ENCODE data around the gene CARD6. TPM values are rescaled to one million over a fixed set of nuclear protein-coding genes. Genes with fewer than 3 reads are reported as not detected.
"Not testable (repeated sequence)": the region's sequence is repeated elsewhere in the genome, so short reads cannot be mapped to it uniquely, and the experiment has no call there.

The CARD6 gene
- total RNA-seq, 1 donor from 2014 or later = 8.2 TPM

DNA sequence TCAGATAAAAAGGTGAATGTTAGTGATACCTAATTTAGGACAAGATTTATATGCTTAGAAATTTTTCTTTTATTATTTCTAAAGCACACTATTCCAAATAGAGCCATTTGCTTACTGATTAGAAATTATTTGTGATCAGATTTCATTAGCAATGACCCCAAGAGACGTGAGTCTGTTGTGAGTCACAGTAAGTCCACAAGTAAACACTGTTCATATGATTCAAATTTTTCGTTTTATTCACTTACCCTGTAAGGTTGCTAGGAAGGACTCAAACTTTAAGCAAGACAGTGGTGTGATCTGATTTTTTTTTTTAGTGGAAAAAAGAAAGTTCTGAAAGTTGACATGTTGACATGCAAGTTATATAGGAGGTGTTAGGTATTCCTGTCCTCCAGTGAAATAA lies 1.2 kb downstream of the CARD6 start:
- no peak for DNase-seq (ENCODE audit: low spot score in 2 of 2)
- H3K27ac ChIP-seq = no peak overlapping the region
- intact Hi-C loops (cut with DNase I) = loop anchor here (5.0 kb wide), 1 partner anchor 35 kb away; no protein-coding TSS in a partner anchor
- H3K36me3 ChIP-seq = no peaks in the 10 kb centered on the region
- H3K4me3 ChIP-seq = peak overlapping the region; percentile 46 to 59
- no peaks in the 10 kb centered on the region for H3K4me1 ChIP-seq
- H3K9me3 ChIP-seq = no peaks in the 10 kb centered on the region
- no peaks in the 10 kb centered on the region for H3K27me3 ChIP-seq
- TF ChIP-seq, protein P1, sequence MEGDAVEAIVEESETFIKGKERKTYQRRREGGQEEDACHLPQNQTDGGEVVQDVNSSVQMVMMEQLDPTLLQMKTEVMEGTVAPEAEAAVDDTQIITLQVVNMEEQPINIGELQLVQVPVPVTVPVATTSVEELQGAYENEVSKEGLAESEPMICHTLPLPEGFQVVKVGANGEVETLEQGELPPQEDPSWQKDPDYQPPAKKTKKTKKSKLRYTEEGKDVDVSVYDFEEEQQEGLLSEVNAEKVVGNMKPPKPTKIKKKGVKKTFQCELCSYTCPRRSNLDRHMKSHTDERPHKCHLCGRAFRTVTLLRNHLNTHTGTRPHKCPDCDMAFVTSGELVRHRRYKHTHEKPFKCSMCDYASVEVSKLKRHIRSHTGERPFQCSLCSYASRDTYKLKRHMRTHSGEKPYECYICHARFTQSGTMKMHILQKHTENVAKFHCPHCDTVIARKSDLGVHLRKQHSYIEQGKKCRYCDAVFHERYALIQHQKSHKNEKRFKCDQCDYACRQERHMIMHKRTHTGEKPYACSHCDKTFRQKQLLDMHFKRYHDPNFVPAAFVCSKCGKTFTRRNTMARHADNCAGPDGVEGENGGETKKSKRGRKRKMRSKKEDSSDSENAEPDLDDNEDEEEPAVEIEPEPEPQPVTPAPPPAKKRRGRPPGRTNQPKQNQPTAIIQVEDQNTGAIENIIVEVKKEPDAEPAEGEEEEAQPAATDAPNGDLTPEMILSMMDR (IDR thresholded peaks at IDR 0.05) = no peak

DNA sequence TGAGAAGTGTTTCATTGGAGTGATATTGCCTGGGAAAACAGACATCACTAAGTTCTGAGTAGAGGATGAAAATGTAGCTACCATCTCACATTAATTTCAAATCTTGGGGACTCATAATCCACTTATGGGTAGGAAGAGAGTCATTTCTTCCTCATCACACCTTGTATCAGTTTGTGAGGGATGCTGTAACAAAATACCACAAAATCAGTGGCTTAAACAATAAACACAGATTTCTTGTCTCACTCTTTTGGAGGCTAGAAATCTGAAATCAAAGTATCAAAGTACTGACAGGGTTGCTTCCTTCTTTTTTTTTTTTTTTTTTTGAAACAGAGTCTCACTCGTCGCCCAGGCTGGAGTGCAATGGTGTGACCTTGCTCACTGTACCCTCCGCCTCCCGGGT lies 3.4 kb downstream of the CARD6 start:
- Histone ChIP-seq H3K4me1 (no peaks in the 10 kb centered on the region), H3K4me3 (no peak overlapping the region), H3K27ac (no peak overlapping the region), H3K36me3 (no peaks in the 10 kb centered on the region), H3K9me3 (no peaks in the 10 kb centered on the region), H3K27me3 (no peaks in the 10 kb centered on the region)
- intact Hi-C loops (cut with DNase I) = loop anchor here (5.0 kb wide), 1 partner anchor 33 kb away; no protein-coding TSS in a partner anchor
- TF ChIP-seq, protein P1 (IDR thresholded peaks at IDR 0.05) = no peak
- DNase-seq (ENCODE audit: low spot score in 2 of 2) = no peak

DNA sequence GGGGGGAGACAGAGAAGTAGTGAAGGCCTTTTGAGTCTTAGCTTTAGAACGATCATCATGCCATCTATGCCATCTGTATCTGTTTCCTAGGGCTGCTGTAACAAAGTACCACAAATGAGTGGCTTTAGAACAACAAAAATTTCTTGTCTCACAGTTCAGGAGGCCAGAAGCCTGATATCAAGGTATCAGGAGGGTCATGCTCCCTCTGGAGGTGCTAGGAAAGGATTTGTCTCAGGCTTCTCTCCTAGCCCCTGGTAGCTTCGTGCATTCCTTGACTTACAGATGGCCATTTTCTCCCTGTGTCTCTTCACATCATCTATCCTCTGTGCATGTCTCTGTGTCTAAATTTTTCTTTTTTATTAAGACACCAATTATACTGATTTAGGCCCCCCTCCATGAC lies 5.2 kb downstream of the CARD6 start:
- DNase-seq (ENCODE audit: low spot score in 2 of 2) = no peak

DNA sequence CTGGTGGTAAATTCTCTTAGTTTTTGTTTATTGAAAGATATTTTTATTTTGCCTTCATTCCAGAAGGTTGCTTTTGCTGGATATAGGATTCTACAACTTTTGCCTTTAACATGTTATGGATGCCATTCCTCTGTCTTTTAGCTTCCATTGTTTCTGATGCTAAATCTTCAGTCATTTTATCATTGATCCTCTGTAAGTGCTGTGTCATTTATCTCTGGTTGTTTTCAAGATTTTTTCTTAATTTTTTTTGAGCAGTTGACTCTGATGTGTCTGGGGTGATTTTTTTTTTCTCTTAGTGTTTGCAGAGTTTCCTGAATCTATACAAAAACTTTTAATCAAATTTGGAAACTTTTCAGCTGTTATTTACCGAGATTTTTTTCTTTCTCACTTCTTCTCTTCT lies 6.4 kb downstream of the CARD6 start:
- TF ChIP-seq, protein P1 (IDR thresholded peaks at IDR 0.05) = no peak
- Histone ChIP-seq H3K4me3 (no peak overlapping the region), H3K4me1 (no peaks in the 10 kb centered on the region), H3K27me3 (no peaks in the 10 kb centered on the region), H3K36me3 (peaks cover 0 to 6% of the 10 kb centered on the region in 2 donors), H3K27ac (no peak overlapping the region), H3K9me3 (no peaks in the 10 kb centered on the region)
- intact Hi-C loops (cut with DNase I) = no loop called here
- no peak for DNase-seq (ENCODE audit: low spot score in 2 of 2)

More for the DNA sequence above, 5.2 kb downstream of the CARD6 start:
- TF ChIP-seq, protein P1 (IDR thresholded peaks at IDR 0.05) = no peak
- H3K4me1 ChIP-seq = no peaks in the 10 kb centered on the region
- intact Hi-C loops (cut with DNase I) = no loop called here
- H3K9me3 ChIP-seq = no peaks in the 10 kb centered on the region
- H3K4me3 ChIP-seq = no peak overlapping the region
- H3K27me3 ChIP-seq = no peaks in the 10 kb centered on the region
- H3K36me3 ChIP-seq = no peaks in the 10 kb centered on the region
- H3K27ac ChIP-seq = no peak overlapping the region

DNA sequence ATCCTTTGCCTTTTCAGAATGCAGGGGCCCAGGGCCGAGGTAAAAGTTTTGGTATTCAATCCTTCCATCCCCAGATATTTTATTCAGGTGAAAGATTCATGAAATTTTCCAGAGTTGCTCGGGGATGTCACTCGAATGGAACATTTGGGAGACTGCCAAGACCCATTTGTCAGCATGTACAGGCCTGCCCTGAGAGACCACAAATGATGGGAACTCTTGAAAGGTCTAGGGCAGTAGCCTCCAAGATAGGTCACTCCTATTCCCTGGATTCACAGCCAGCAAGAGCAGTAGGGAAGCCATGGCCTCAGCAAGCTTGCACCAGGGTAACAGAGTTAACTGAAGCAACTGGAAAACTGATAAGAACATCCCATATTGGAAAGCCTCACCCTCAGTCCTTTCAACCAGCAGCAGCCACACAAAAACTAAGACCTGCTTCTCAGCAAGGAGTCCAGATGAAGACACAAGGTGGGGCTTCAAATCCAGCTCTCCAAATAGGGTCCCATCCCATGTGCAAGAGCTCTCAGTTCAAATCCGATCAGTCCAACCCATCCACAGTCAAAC lies 12.5 kb downstream of the CARD6 start:
- intact Hi-C loops (cut with DNase I) = no loop called here
- Histone ChIP-seq H3K4me1 (no peaks in the 10 kb centered on the region), H3K27me3 (no peaks in the 10 kb centered on the region), H3K27ac (no peak overlapping the region), H3K4me3 (no peak overlapping the region), H3K36me3 (peaks cover 0 to 7% of the 10 kb centered on the region in 2 donors), H3K9me3 (no peaks in the 10 kb centered on the region)
- DNase-seq (ENCODE audit: low spot score in 2 of 2) = no peak
- TF ChIP-seq, protein P1 (IDR thresholded peaks at IDR 0.05) = no peak

DNA sequence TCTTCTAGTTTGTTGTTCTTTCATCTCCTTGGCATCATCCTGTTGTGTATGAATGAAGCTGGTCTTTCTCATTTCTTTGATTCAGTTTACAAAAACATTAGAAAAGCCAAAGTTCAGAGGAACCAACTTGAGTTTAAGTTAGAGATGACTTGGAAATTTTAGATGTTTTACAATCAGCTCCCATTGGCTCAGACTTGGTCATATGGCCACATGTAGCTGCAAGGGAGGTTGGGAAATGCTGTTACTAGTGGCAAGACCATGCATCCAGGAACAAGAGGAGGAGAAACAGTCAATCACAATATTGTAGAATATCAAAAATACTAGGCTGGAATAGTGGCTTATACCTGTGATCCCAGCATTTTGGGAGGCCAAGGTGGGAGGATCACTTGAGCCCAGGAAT lies 19.5 kb downstream of the CARD6 start:
- H3K4me1 ChIP-seq = no peaks in the 10 kb centered on the region

DNA sequence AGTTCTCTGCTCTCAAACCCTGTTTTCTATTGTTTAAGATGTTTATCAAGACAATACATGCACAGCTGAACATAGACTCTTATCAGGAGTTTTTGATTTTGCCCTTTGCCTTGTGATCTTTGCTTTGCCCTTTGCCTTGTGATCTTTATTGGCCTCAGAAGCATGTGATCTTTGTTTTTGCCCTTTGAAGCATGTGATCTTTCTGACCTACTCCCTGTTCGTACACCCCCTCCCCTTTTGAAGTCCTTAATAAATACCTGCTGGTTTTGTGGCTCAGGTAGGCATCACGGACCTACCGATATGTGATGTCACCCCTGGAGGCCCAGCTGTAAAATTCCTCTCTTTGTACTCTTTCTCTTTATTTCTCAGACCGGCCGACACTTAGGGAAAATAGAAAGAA lies 23.8 kb downstream of the CARD6 start:
- H3K27me3 ChIP-seq; intact Hi-C loops (cut with DNase I); H3K27ac ChIP-seq; H3K36me3 ChIP-seq; H3K9me3 ChIP-seq; H3K4me3 ChIP-seq; H3K4me1 ChIP-seq; DNase-seq (ENCODE audit: low spot score in 2 of 2): not testable (repeated sequence)

More for the DNA sequence above, 19.5 kb downstream of the CARD6 start:
- Histone ChIP-seq H3K9me3 (no peaks in the 10 kb centered on the region), H3K27ac (no peak overlapping the region), H3K36me3 (no peaks in the 10 kb centered on the region), H3K27me3 (no peaks in the 10 kb centered on the region), H3K4me3 (no peak overlapping the region)
- TF ChIP-seq, protein P1 (IDR thresholded peaks at IDR 0.05) = no peak
- intact Hi-C loops (cut with DNase I) = no loop called here
- no peak for DNase-seq (ENCODE audit: low spot score in 2 of 2)
